ENCODE results near the gene MPRIP.

MPRIP gene

GRCh38 chr17:17077861-17078732 is 35.8 kb downstream of the MPRIP start:
- H3K27ac ChIP-seq: no peak overlapping the region

GRCh38 chr17:17078832-17079231 is 36.6 kb downstream of the MPRIP start:
- H3K4me1 ChIP-seq (ENCODE audit: control insufficient read depth in 1 of 2, insufficient read depth in 1 of 2, low read depth in 1 of 2, low read length in 1 of 2): peaks cover 0 to 6% of the 10 kb centered on the region in 2 experiments
- no peak overlapping the region for H3K27ac ChIP-seq
- no peaks in the 10 kb centered on the region for H3K27me3 ChIP-seq
- no peak overlapping the region for H3K4me3 ChIP-seq (ENCODE audit: low read depth in 1 of 2, low read length in 1 of 2)
- peaks cover 22% of the 10 kb centered on the region for H3K36me3 ChIP-seq
- TF ChIP-seq CTCF (IDR thresholded peaks at IDR 0.05): no peak
- H3K9me3 ChIP-seq: no peaks in the 10 kb centered on the region

More at GRCh38 chr17:17077861-17078732, 35.8 kb downstream of the MPRIP start:
- no peaks in the 10 kb centered on the region for H3K9me3 ChIP-seq
- H3K27me3 ChIP-seq: no peaks in the 10 kb centered on the region
- no peak overlapping the region for H3K4me3 ChIP-seq (ENCODE audit: low read depth in 1 of 2, low read length in 1 of 2)
- H3K36me3 ChIP-seq: peaks cover 22% of the 10 kb centered on the region
- no peak for TF ChIP-seq CTCF (IDR thresholded peaks at IDR 0.05)
- H3K4me1 ChIP-seq (ENCODE audit: control insufficient read depth in 1 of 2, insufficient read depth in 1 of 2, low read depth in 1 of 2, low read length in 1 of 2): peaks cover 0 to 6% of the 10 kb centered on the region in 2 experiments

- Histone ChIP-seq H3K36me3 (peaks cover 22% of the 10 kb centered on the region), H3K9me3 (no peaks in the 10 kb centered on the region), H3K4me1 (ENCODE audit: control insufficient read depth in 1 of 2, insufficient read depth in 1 of 2, low read depth in 1 of 2, low read length in 1 of 2) (peaks cover 0 to under 1% of the 10 kb centered on the region in 2 experiments), H3K4me3 (ENCODE audit: low read depth in 1 of 2, low read length in 1 of 2) (no peak overlapping the region), H3K27me3 (no peaks in the 10 kb centered on the region), H3K27ac (no peak overlapping the region)
- TF ChIP-seq CTCF (IDR thresholded peaks at IDR 0.05): no peak
Measured at GRCh38 chr17:17079336-17079735, 37.1 kb downstream of the MPRIP start.

GRCh38 chr17:17079761-17080160 is 37.5 kb downstream of the MPRIP start:
- Histone ChIP-seq H3K9me3 (no peaks in the 10 kb centered on the region), H3K4me3 (ENCODE audit: low read depth in 1 of 2, low read length in 1 of 2) (no peak overlapping the region), H3K27me3 (no peaks in the 10 kb centered on the region), H3K4me1 (ENCODE audit: control insufficient read depth in 1 of 2, insufficient read depth in 1 of 2, low read depth in 1 of 2, low read length in 1 of 2) (no peaks in the 10 kb centered on the region), H3K36me3 (peaks cover 22% of the 10 kb centered on the region), H3K27ac (no peak overlapping the region)
- no peak for TF ChIP-seq CTCF (IDR thresholded peaks at IDR 0.05)

- H3K9me3 ChIP-seq: no peaks in the 10 kb centered on the region
- TF ChIP-seq CTCF (IDR thresholded peaks at IDR 0.05): no peak
- no peak overlapping the region for H3K27ac ChIP-seq
- no peaks in the 10 kb centered on the region for H3K27me3 ChIP-seq
- H3K4me1 ChIP-seq (ENCODE audit: control insufficient read depth in 1 of 2, insufficient read depth in 1 of 2, low read depth in 1 of 2, low read length in 1 of 2): no peaks in the 10 kb centered on the region
- H3K4me3 ChIP-seq (ENCODE audit: low read depth in 1 of 2, low read length in 1 of 2): no peak overlapping the region
- peaks cover 22% of the 10 kb centered on the region for H3K36me3 ChIP-seq
Measured at GRCh38 chr17:17080181-17080631, 37.9 kb downstream of the MPRIP start.

Data from neutrophil (primary cell).